Lower leg skin (tissue), 3 donors: Measurements from ENCODE around the gene KRTAP4-9.

Experiments used
- POLR2A ChIP-seq, 2 donors: fragments of 450-650 bp; IDR thresholded peaks; one replicate each; pipeline ENCODE4 v1.6.1; 2016 to 2017; ENCODE audit warnings: antibody characterized with exemption in 2 of 2, mild to moderate bottlenecking in 1 of 2, moderate library complexity in 1 of 2
- TF ChIP-seq, protein P1 (sequence below), 3 donors: fragments of 450-650 bp; IDR thresholded peaks; one replicate each; pipeline ENCODE4 v1.5.1; 2016; ENCODE audit warnings: antibody characterized with exemption in 3 of 3, mild to moderate bottlenecking in 3 of 3, moderate library complexity in 2 of 3

DNA sequence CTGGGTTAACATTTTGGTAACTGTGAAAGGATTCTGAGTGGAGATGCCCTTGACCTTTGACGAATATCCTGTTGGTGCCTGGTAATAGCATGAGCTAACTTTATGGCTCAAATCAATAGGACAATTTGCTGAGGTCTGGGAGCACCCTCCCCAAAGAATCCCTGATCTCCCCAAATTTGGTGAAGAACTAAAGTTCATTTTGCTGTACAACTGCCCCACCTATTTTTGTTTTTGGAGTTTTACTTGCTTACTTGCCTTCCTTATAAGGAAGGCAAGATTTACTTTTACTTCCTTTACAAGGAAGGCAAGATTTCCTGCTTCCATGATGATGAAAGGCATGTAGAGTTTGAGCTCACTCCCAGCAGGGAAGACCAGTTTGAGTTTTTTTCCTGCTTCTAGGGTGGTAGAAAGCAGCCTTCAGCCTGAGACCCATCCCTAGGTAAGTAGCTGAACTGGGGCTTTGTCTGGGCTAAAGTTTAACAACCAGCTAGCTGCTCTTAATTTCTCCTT lies 2.8 kb downstream of the KRTAP4-9 start:
- TF ChIP-seq, protein P1, sequence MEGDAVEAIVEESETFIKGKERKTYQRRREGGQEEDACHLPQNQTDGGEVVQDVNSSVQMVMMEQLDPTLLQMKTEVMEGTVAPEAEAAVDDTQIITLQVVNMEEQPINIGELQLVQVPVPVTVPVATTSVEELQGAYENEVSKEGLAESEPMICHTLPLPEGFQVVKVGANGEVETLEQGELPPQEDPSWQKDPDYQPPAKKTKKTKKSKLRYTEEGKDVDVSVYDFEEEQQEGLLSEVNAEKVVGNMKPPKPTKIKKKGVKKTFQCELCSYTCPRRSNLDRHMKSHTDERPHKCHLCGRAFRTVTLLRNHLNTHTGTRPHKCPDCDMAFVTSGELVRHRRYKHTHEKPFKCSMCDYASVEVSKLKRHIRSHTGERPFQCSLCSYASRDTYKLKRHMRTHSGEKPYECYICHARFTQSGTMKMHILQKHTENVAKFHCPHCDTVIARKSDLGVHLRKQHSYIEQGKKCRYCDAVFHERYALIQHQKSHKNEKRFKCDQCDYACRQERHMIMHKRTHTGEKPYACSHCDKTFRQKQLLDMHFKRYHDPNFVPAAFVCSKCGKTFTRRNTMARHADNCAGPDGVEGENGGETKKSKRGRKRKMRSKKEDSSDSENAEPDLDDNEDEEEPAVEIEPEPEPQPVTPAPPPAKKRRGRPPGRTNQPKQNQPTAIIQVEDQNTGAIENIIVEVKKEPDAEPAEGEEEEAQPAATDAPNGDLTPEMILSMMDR (IDR thresholded peaks at IDR 0.05) = no peak
- TF ChIP-seq POLR2A (IDR thresholded peaks at IDR 0.05) = no peak
